ENCODE results near the gene TSHZ3. TPM values are rescaled to one million over a fixed set of nuclear protein-coding genes. Genes with fewer than 3 reads are reported as not detected.

The TSHZ3 gene, protein sequence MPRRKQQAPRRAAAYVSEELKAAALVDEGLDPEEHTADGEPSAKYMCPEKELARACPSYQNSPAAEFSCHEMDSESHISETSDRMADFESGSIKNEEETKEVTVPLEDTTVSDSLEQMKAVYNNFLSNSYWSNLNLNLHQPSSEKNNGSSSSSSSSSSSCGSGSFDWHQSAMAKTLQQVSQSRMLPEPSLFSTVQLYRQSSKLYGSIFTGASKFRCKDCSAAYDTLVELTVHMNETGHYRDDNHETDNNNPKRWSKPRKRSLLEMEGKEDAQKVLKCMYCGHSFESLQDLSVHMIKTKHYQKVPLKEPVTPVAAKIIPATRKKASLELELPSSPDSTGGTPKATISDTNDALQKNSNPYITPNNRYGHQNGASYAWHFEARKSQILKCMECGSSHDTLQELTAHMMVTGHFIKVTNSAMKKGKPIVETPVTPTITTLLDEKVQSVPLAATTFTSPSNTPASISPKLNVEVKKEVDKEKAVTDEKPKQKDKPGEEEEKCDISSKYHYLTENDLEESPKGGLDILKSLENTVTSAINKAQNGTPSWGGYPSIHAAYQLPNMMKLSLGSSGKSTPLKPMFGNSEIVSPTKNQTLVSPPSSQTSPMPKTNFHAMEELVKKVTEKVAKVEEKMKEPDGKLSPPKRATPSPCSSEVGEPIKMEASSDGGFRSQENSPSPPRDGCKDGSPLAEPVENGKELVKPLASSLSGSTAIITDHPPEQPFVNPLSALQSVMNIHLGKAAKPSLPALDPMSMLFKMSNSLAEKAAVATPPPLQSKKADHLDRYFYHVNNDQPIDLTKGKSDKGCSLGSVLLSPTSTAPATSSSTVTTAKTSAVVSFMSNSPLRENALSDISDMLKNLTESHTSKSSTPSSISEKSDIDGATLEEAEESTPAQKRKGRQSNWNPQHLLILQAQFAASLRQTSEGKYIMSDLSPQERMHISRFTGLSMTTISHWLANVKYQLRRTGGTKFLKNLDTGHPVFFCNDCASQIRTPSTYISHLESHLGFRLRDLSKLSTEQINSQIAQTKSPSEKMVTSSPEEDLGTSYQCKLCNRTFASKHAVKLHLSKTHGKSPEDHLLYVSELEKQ
- total RNA-seq (2021; ENCODE audit: unreplicated experiment) (0.05 TPM), Bru-seq, nascent RNA (percentile 3 among the genes with signal in this experiment), BruChase-seq, experiment 1, labeled RNA remaining after a 6-hour chase (percentile 3 among the genes with signal in this experiment), BruChase-seq, experiment 2, labeled RNA remaining after a 2-hour chase (not detected)
- polyA plus RNA-seq (2012): not detected in 2 replicates
- long read RNA-seq: 0 reads

DNA sequence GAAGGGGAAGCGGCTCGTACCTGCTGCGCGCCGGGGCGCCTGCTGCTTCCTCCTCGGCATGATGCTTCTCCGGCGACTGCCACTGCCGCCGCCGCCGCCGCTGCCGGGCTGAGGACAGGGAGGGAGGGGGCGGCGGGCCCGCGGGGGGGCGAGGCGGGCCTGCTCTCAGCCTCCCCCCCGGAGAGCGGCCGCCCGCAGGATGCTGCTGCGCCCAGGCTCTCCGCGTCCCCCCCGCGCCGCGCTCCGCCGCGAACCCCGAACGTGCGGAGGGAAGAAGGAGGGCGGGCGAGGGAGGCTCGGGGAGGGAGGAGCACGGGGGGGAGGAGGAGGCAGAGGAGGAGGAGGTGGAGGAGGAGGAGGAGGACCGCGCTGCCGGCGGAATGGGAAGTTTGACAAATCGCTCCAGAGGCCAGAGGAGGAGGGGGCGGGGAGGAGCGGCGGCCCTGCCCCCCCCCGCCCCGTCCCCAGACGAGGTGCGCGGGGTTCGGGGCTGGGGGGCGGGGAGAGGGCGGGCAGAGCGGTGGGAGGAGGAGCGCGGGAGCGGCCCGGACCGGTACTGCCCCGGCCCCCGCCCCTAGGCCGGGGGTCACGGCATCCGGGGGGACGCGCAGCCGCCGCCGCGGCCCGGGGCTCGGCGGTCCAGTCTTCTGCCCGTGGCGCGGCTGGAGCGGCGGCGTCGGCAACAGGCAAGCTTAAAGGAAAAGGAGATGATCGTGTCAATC lies at the start of gene TSHZ3:
Gene TSHZ3, minus strand, starts transcription at position 277 of the 722 bp plus-strand sequence. Its CDS starts 217 bp downstream, at position 60.
- TF ChIP-seq RAD21 (IDR thresholded peaks at IDR 0.05; ENCODE audit: low read depth) (no peak), POLR2AphosphoS5 (IDR thresholded peaks at IDR 0.05; ENCODE audit: low read depth, low read length) (no peak), POLR2A (IDR thresholded peaks at IDR 0.05; ENCODE audit: borderline replicate concordance, extremely low read depth, insufficient read depth, insufficient read length) (no peak), EZH2 (IDR thresholded peaks at IDR 0.05) (no peak), JUND (IDR thresholded peaks at IDR 0.05) (no peak), ZNF274 (IDR thresholded peaks at IDR 0.05; ENCODE audit: low read depth, low read length) (no peak), ELF1 (IDR thresholded peaks at IDR 0.05; ENCODE audit: borderline replicate concordance, low read depth) (no peak), CBX3 (IDR thresholded peaks at IDR 0.05; ENCODE audit: low read depth) (no peak), CEBPB (IDR thresholded peaks at IDR 0.05; ENCODE audit: low read depth) (no peak), FOSL1 (IDR thresholded peaks at IDR 0.05; ENCODE audit: low read depth) (no peak)
- TF ChIP-seq, protein P1, sequence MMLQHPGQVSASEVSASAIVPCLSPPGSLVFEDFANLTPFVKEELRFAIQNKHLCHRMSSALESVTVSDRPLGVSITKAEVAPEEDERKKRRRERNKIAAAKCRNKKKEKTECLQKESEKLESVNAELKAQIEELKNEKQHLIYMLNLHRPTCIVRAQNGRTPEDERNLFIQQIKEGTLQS (IDR thresholded peaks at IDR 0.05): no peak
- TF ChIP-seq, protein P2, sequence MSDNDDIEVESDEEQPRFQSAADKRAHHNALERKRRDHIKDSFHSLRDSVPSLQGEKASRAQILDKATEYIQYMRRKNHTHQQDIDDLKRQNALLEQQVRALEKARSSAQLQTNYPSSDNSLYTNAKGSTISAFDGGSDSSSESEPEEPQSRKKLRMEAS (IDR thresholded peaks at IDR 0.05): no peak
- CTCF ChIA-PET: no interaction called here
- Histone ChIP-seq H3K36me3 (ENCODE audit: control insufficient read depth in 1 of 2, insufficient read depth in 2 of 2, low read length in 2 of 2) (no peaks in the 10 kb centered on the region), H2AFZ (ENCODE audit: low read depth, low read length, poor library complexity, severe bottlenecking) (no peak within 1 kb of the TSS), H3K4me1 (ENCODE audit: control insufficient read depth in 1 of 2, insufficient read depth in 2 of 2, low read length in 2 of 2) (no peaks in the 10 kb centered on the region), H3K9me2 (ENCODE audit: insufficient read depth) (no peaks in the 10 kb centered on the region), H3K27ac (ENCODE audit: low read depth, low read length) (no peak within 1 kb of the TSS), H3K9me3 (ENCODE audit: control insufficient read depth in 1 of 2, insufficient read depth in 1 of 2, low read depth in 1 of 2, low read length in 2 of 2) (peaks cover 7 to 15% of the 10 kb centered on the region in 2 experiments; a peak in 2 of 4 replicates), H3K27me3 (ENCODE audit: insufficient read depth, low read length) (no peaks in the 10 kb centered on the region), H3K4me3 (replicated peaks in 1 of 2; ENCODE audit: low read depth in 1 of 2, low read length in 2 of 2) (no peak within 1 kb of the TSS), H3K9ac (ENCODE audit: low read length) (no peak within 1 kb of the TSS), H3K79me2 (ENCODE audit: insufficient read depth, low read length) (no peaks in the 10 kb centered on the region), H4K20me1 (ENCODE audit: insufficient read depth) (no peaks in the 10 kb centered on the region), H3K4me2 (ENCODE audit: low read length) (no peak within 1 kb of the TSS)
- ATAC-seq (no peak), DNase-seq (ENCODE audit: low read depth, low spot score) (no peak)
- intact Hi-C loops (cut with micrococcal nuclease): no loop called here
- RAD21 ChIA-PET (ENCODE audit: low non-redundant PET in 1 of 2, low total read pairs in 2 of 2, uncharacterized antibody in 2 of 2, unreplicated experiment in 2 of 2): no interaction called here
- POLR2A ChIA-PET: no interaction called here
- BruUV-seq (replicated peaks): no TSS peak

Data from HCT116 (cell line).